Thoracic aorta (tissue), 2 donors: ENCODE data around the gene PTPN23. TPM values are rescaled to one million over a fixed set of nuclear protein-coding genes. Genes with fewer than 3 reads are reported as not detected.
"Not testable (repeated sequence)": the region's sequence is repeated elsewhere in the genome, so short reads cannot be mapped to it uniquely, and the experiment has no call there.

Source experiments
- ATAC-seq: fragments of 150-250 bp; one replicate; pipeline ENCODE4 v1.8.0; 2017; ENCODE audit warnings: low read depth; ENCODE audit not compliant: insufficient number of reproducible peaks, low FRiP score
- DNase-seq: peaks from one replicate; pipeline ENCODE4 v3.0.0-alpha.2; 2020; ENCODE audit warnings: low spot score
- H3K27ac ChIP-seq, 2 donors: fragments of 200-600 bp; sonication (generic); 1 replicate in 1 of 2; 2 replicates in 1 of 2; pipeline ENCODE4 v1.5.1; 2016; ENCODE audit warnings: mild to moderate bottlenecking in 2 of 2, moderate library complexity in 2 of 2
- H3K27me3 ChIP-seq: fragments of 200-600 bp; sonication (generic); replicated peaks from 2 replicates; pipeline ENCODE4 v1.6.0; 2016; ENCODE audit warnings: mild to moderate bottlenecking; ENCODE audit not compliant: insufficient read depth
- H3K36me3 ChIP-seq: fragments of 200-600 bp; sonication (generic); one replicate; pipeline ENCODE4 v1.5.1; 2016
- H3K4me1 ChIP-seq, 2 donors: fragments of 200-600 bp; sonication (generic); 1 replicate in 1 of 2; 2 replicates in 1 of 2; pipeline versions ENCODE4 v1.5.1 to v1.6.0; 2016; ENCODE audit warnings: low read depth in 2 of 2, mild to moderate bottlenecking in 1 of 2; ENCODE audit not compliant: control insufficient read depth in 1 of 2
- H3K4me3 ChIP-seq: fragments of 200-600 bp; sonication (generic); 2 replicates; pipeline ENCODE4 v1.5.1; 2016; ENCODE audit warnings: mild to moderate bottlenecking
- H3K9me3 ChIP-seq: fragments of 200-600 bp; sonication (generic); 2 replicates; pipeline ENCODE4 v1.5.1; 2016
- CTCF ChIP-seq: fragments of 200-600 bp; sonication (generic); IDR thresholded peaks from one replicate; pipeline ENCODE4 v1.5.1; 2019; ENCODE audit warnings: antibody characterized with exemption
- total RNA-seq, 2 donors: library from RNA; depleted of rRNA; stranded (reverse); fragments of >200 nt; gene quantifications; one replicate each; pipeline versions ENCODE4 v1.1.0 to v1.2.3, GENCODE V29; 2016

The PTPN23 gene
- total RNA-seq, 2 donors from 2014 or later = 32.2 to 50.4 TPM

GRCh38 chr3:47348411-47349154 is 32.2 kb upstream of the PTPN23 start:
- no peak for TF ChIP-seq CTCF
- Histone ChIP-seq H3K27me3 (no peaks in the 10 kb centered on the region), H3K4me1 (no peaks in the 10 kb centered on the region), H3K9me3 (no peaks in the 10 kb centered on the region), H3K4me3 (no peak overlapping the region), H3K27ac (no peak overlapping the region), H3K36me3 (peaks cover 16% of the 10 kb centered on the region)
- no peak for DNase-seq
- no peak for ATAC-seq

- no peak for ATAC-seq
- H3K4me1 ChIP-seq = no peaks in the 10 kb centered on the region
Observed at GRCh38 chr3:47355010-47355409, 25.8 kb upstream of the PTPN23 start.

GRCh38 chr3:47356201-47356600 is 24.6 kb upstream of the PTPN23 start:
- Histone ChIP-seq H3K36me3 (no peaks in the 10 kb centered on the region), H3K27me3 (no peaks in the 10 kb centered on the region), H3K27ac (no peak overlapping the region), H3K9me3 (peaks cover 18% of the 10 kb centered on the region), H3K4me3 (no peak overlapping the region), H3K4me1 (no peaks in the 10 kb centered on the region)
- TF ChIP-seq CTCF = no peak
- ATAC-seq = no peak
- DNase-seq = no peak

More at GRCh38 chr3:47355010-47355409, 25.8 kb upstream of the PTPN23 start:
- no peak for DNase-seq
- Histone ChIP-seq H3K36me3 (no peaks in the 10 kb centered on the region), H3K4me3 (no peak overlapping the region), H3K9me3 (peaks cover 16% of the 10 kb centered on the region), H3K27ac (no peak overlapping the region), H3K27me3 (no peaks in the 10 kb centered on the region)
- TF ChIP-seq CTCF = no peak

GRCh38 chr3:47359323-47359722 is 21.5 kb upstream of the PTPN23 start:
- DNase-seq (no peak), ATAC-seq (no peak)
- H3K4me3 ChIP-seq = no peak overlapping the region
- H3K27me3 ChIP-seq = no peaks in the 10 kb centered on the region
- no peaks in the 10 kb centered on the region for H3K36me3 ChIP-seq
- H3K4me1 ChIP-seq = no peaks in the 10 kb centered on the region
- TF ChIP-seq CTCF = no peak
- peaks cover 18% of the 10 kb centered on the region for H3K9me3 ChIP-seq
- H3K27ac ChIP-seq = no peak overlapping the region

GRCh38 chr3:47360110-47360517 is 20.7 kb upstream of the PTPN23 start:
- H3K9me3 ChIP-seq = peaks cover 18% of the 10 kb centered on the region
- H3K27ac ChIP-seq, ATAC-seq, H3K4me3 ChIP-seq, DNase-seq, H3K36me3 ChIP-seq, H3K27me3 ChIP-seq, H3K4me1 ChIP-seq: not testable (repeated sequence)

- Histone ChIP-seq H3K4me3 (no peak overlapping the region), H3K4me1 (peaks cover 5 to 11% of the 10 kb centered on the region in 2 donors), H3K36me3 (no peaks in the 10 kb centered on the region), H3K9me3 (peaks cover 18% of the 10 kb centered on the region), H3K27me3 (no peaks in the 10 kb centered on the region), H3K27ac (no peak overlapping the region)
- TF ChIP-seq CTCF = no peak
- DNase-seq = no peak
- ATAC-seq = no peak
Observed at GRCh38 chr3:47362701-47363100, 18.1 kb upstream of the PTPN23 start.
